HG02642 (cell line): ENCODE results near the gene BRD7.

Source experiments
- ATAC-seq: cut with Tn5 transposase; IDR thresholded peaks from one replicate; pipeline ENCODE4 v1.9.1; 2021; ENCODE audit warnings: mild to moderate bottlenecking; ENCODE audit not compliant: unreplicated experiment, poor library complexity

BRD7 gene

DNA sequence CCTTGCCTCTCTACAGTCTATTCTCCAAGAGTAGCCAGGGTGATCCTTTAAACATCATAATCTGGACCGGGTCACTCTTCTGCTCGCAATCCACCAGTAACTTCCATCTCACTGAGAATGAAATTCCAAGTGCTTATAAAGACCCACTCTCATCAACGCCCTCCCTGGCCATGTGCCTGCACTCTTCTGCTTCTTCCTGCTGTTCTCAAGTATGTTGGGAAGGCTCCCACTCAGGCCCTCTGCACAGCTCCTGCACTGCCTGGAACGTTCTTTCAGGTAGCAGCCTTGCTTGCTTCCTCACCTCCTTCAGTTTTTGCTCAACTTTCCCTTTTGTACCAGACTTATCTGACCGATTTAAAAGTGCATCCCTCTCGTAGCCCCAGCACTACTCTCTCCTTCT is 44.4 kb downstream of the BRD7 start:
- ATAC-seq, result no peak

DNA sequence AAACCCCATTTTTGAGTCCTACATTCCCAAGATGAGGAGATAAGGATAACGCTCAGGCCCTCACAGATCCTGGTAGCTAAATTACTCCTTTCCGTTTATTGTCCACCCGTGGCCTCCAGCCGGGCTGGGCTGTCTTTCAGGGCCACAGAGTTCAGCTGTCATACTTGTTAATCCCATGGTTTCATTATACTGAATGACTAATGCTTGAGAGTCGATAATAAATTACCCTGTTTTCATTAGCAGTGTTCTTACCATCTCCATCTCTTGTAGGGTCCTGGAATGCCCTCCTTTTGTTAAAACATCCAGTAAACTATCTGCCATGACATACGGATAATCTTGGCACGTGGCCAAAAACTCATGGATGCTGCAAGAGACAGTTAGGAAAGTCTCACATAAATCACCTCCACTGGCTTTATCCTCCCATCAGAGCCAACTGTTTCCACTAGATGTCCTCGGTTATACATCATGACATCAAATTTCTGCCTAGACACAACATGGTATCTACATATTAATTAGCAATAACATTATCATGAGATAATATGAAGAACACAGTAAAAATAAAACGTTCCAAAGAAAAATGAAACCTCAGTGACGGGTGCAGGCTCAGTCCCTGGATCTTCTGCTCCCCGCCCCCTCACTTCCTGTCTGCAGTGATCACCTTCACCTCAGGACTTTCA is 45.3 kb downstream of the BRD7 start:
- ATAC-seq, result no peak

DNA sequence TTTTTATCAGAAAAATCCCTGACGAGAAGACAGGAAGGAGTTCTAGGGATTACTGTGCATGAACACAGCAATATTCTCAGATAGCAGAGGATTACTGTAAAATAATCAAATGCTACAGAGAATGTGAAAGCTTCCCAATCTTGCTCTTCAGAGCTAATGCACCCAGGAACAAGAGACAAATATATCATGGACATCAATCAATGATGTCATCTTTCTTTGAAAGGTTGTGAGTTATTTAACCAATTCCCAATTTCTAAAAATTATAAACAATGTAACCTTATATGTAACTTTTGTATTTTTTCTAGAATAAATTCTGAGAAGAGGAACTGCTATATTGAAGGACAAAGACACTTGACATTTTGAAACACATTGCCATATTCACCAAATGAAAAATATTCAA is 46.5 kb downstream of the BRD7 start:
- ATAC-seq, result no peak

DNA sequence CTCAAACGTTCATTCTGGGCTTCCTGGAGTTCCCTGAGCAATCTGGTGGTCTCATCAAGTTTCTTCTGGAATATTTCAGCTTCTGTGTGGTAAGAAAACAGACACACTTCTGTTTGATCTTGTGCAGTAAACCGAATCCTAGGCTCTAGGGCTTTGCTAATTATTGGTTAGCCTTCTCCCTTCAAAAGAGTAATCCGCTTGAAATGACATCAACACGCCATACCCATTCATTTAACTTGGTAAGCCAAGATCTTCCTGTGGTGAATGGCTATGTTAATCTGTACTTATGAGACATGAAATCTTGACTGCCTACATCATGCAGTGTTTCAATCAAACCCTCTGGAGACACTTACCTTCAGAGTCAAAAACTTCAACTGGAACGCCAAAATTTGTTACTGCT is 48.5 kb downstream of the BRD7 start:
- ATAC-seq, result no peak

DNA sequence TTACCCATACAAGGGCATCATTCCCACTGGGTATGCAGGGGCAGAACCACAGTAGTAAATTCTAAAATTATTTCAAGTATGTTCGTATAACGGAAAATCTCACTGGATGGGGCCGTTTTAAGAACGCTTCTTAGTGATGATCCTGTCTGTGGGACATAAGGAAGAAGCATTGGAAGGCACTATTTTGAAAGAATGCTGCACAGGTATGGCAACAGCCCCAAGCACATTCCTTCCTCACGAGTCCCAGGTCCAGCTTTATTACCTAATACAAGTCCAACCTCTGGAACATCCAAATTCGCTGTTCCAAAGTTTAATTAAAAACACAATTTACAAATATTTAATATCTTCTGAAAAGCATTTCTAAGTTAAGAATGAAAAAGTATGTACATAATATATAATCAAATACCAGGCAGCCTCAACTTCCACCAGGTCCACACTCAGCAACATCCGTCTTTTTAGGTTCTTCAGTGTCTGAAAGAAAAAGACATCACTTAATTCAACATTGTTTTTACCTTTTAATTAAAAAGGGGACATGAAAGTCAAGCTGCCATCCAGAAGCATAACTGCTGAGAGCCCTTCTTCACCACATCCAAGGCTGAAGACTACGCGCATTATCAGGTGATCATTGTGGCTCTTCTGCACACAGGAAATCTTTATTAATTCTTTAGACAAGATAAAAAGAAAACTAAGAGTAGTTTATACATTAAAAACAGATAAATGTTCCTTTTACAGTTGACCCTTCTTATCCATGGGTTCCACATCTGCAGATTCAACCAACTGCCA is 49.8 kb downstream of the BRD7 start:
- ATAC-seq, result no peak

DNA sequence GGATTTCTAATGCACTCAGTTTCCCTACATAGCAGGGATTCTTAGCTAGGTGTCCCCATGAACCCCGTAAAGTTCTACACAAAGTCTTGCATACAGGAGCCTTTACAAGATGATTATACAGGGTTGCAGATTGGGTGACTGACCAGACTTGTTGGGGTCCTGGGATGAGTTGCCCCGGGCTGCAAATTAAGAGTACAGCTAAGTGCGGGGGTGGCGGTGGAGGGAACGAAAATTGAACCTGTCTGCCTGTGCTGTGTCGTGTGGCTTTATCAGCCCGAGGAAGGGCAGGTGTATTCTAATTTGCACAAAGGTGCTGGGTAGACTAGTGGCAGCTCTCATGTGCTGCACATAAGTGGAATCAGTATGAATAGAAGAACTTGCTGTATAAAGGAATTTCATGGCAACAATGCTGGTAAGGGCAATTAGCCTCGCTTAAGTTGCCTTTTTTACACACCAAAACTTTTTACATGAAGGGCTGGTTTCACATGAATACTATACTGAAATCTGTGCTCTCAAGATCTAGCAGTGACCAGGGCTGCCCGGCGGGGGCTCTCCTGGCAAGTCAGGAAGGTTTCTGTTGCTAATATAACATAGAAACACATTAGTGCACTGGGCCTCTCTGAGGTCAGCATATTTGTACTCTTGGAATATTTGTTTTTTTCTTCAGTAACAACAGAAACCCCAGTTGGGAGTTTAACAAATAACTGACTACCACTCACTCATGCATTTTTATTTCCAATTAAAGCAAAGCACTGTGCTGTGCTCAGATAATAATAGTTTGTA is 51.7 kb downstream of the BRD7 start:
- no peak for ATAC-seq

DNA sequence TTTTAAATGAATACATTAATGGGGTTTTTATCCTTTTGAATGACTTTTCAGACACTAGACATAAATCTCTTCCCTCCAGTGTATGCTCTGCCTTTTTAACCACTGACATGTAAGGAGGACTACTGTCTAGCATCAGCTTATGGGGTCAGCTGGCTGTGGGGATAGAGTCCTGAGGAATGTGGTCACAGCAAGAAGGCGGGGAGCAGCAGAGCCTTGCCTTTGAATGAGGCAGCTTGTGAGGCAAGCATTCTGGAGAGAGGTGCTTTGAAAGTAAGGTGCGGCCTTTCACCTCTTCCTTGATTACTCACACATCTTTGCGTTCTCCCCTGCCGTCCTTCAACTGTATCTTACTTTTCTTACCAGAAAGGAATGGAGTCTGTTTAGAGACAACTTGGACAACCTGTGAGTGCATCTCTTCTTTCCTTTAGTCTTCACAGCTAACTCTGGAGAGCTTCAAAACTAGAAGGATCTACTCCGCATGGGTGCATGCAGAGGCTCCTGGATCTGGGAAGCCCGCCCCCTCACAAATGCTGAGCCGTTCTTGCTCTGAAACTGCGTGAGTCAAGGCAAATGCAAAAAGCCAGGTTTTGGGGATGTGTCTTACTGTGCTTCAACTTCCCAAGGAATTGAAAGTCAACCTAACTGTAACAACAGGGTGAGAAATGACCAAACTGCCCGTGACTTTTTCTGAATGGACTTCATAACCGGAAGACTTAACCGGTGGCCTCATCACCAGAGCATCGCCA is 52.5 kb downstream of the BRD7 start:
- ATAC-seq, result no peak

DNA sequence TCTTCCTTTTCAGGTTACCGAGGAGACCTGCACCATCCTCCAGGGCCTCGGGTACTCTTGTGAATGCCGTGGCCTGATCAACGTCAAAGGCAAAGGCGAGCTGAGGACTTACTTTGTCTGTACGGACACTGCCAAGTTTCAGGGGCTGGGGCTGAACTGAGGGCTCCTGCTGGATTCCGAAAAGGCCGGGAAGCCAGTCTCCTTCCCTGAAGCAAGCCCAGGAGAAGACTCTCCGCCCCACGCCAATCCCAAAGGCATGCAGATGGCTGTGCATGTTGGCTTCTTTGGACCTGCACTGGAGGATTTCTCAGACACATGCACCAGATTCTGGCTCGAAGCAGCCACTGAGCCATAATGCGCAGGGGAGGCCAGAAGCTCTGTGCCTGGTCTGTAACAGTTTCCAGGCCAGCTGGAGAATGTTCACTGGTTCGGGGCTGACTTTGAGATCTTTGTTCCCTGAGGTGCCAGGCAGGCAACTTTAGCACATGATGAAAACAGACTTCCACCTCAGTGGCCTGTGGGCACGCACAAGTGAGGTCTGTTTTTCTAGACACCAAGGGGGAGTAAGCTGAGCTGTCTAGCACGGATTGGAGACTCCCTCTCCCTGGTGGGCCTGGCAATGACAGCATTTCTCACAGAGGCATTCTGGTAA is 53.3 kb downstream of the BRD7 start:
- no peak for ATAC-seq

DNA sequence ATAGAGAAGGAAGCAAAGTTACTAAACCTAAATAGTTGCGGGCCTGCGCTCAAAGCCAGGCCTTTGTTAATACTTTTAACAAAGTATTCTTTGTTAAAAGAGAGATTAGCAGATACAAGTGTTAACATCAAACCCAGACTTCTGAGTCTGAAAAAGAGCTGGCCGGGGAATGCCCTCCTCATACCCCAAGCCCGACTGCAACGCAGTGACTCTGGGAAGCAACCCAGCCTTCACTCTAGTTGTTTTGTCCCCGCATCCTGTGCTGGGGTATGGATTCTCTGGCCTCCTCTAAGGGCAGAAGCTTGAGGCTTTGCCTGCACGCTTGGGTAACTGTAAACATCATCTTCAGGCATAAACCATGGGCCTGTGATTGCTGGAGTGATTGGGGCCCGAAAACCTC is 54.1 kb downstream of the BRD7 start:
- ATAC-seq, result no peak

DNA sequence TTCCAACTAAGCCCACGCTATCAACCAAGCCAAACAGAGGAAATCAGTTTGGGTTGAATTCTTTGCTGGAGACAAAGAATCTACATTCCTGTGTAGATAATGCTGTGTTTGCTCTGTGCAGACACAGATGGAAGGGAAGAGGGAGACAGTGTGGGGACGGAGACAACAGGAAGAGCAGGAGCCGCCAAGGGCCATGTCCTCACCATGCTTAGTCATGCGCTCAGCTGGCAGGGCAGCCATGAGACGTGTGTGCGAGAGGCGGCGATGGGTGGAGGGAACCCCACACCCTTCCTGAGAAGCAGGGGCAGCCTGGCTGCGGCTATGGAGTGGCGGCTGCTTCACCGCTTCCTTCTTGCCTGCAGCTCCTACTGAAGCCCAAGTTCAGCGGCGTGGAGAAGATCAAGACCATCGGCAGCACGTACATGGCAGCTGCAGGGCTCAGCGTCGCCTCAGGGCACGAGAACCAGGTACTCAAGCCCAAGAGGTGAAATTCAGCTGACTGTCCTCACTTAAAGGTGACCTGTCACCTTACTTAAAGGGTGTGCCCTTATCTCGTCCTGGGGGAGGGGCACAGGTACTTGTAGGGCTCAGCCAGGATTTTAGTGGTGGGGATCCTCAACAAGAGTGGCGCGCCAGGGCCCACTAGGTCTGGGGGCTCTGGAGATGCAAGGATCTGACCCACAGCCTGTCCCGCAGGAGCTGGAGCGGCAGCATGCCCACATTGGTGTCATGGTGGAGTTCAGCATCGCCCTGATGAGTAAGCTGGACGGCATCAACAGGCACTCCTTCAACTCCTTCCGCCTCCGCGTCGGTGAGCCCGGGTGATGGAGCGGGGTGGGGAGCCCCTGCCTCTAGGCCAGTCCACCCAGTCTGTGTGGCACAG is 55.0 kb downstream of the BRD7 start:
- no peak for ATAC-seq

DNA sequence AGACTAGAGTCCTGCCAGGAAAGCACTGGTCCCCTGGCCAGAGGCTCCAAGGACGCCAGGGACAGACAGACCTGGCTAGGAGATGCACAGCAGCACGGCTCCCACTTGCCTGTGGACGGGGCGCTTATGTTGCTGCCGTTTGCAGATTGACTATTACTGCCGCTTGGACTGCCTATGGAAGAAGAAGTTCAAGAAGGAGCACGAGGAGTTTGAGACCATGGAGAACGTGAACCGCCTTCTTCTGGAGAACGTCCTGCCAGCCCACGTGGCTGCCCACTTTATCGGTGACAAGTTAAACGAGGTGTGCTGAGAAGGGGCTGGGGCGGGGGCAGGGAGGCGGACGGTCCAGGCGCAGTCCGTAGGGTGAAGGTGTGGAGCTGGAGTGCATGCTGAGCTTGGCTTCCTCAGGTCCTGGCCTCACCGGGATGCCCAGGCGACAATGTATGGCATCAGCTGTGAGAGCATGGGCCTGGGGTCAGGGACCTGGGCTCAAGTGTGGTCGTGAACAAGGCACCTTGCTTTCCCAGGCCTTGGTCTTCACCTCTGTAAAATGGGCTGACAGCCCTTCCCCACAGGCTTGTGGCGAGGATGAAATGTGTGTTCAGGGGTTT is 56.8 kb downstream of the BRD7 start:
- no peak for ATAC-seq

DNA sequence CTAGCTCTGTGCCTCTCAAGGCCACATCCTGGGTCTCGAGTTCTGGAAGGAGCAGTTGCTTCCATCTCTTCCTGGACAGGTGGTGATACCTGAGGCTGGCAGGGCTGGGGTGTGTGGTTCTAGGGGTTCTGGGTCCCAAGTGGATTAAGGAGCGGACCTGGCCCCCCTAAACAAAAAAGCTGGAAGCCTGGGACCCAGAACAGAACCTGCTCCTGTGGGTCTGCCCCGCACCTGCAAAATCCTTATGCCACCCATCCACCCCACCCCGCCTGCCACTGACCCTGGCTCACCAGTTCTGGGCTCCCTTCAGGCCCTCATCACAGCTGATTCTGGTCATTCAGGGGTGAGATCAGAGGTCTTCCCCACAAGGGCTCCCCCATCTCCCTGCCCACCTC is 57.7 kb downstream of the BRD7 start:
- ATAC-seq, result no peak

DNA sequence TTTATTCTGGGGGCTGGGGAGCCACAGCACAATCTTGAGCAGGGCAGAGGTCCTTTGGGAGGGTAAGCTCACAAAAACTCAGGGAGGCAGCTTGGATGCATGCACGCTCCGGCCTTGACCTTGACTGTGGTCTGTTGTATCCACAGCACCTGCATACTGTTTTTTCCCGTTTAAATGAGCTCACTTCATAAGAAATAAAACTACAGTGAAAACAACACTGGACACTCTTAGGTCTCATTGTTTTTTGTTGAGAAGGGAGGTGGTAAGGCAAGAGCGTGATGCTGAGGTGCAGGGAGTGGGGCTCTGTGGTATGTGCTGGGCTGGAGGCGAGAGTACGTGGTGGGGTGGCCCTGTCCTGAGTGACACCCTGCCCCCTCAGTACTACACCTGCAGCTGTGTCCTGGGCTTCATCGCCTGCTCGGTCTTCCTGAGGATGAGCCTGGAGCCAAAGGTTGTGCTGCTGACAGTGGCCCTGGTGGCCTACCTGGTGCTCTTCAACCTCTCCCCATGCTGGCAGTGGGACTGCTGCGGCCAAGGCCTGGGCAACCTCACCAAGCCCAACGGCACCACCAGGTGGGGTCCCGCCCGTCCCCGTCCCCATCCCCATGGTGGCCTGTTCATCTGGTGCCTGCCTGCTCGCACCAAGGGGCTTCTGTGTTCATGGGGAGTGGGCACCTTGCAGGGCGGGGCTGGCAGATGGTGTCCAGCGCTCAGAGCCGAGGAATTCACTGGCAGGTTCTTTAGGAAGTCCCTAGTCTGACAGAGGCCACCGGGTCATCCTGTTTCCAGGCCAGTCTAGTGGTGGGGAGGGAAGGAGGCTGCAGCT is 58.3 kb downstream of the BRD7 start:
- no peak for ATAC-seq

DNA sequence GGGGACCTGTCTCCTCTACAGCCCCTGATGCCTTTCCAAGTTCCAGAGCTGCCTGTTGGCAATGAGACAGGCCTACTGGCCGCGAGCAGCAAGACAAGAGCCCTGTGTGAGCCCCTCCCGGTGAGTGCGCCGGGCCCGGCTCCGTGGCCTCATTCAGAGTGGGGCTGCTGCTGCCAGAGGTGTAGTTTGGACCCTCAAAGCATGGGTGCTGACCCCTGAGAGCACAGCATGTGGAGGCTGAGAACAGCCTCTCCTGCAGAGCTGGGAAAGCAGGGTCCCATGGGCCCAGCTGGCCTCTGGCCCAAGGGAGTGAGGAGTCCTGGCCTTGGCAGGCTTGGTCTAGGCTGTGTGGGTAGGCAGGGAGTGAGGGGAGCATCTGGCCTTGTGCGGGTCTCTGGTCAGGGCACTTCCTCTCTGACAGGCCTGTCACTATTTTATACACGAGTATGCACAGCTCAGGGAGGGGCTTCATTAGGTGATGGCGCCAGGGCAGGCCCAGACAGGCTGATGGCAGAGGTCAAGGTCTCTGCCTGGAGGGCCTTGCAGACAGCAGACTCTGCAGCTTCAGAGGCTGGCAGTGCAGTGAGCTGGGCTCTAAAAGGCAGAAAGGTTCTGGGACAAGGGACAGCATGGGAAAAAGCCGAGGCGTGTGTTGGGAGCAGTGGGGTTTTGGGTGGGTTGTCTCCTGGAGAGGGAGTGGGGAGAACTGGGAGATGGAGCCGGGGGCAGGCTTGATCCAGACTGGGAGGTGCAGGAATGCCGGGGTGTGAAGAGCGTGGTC is 59.1 kb downstream of the BRD7 start:
- ATAC-seq, result no peak

DNA sequence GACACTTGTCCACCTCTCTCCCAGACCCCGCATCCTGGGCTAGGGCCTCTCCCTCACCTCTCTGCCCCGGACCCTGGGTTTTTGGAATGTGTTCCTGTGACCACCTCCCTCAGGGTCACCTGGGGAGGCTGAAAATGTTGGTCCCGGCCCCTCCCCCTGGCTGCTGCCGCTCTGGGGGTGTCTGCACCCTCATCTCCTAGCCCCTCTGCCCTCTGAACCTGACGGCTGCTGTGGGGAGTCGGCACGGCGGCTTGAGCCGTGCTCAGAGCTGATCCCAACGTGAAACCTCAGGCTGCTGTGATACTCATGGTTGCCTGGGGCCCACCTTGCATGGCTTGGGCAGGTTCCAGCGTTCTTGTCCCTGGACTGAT is 59.6 kb downstream of the BRD7 start:
- ATAC-seq, result no peak

DNA sequence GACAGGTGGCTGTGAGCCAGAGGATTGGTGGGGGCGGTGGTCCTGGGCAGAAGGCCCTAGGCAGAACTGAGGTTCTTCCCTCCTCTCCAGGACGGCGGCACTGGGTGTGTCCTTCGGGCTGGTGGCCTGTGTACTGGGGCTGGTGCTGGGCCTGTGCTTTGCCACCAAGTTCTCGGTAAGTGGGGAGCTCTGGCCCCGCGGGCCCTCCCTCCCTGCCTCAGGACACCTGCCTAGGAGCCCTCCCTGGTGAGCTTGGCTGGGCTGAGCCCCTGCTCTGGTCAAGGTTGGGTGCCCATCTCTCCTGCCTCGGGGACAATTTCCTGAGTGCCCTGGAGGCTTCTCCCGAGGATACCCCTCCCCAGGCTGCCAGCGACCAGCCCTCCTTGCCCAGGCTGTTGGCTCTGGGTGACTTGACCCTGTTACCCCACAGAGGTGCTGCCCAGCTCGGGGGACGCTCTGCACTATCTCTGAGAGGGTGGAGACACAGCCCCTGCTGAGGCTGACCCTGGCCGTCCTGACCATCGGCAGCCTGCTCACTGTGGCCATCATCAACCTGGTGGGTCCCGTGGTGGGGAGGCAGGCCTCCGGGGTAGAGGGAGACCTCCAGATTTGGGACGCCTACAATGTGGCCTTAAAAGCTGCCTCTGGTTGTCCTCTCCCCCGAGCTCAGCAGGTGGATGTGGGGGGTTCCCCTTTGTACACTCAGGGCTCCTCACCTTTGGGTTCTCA is 60.4 kb downstream of the BRD7 start:
- no peak for ATAC-seq

DNA sequence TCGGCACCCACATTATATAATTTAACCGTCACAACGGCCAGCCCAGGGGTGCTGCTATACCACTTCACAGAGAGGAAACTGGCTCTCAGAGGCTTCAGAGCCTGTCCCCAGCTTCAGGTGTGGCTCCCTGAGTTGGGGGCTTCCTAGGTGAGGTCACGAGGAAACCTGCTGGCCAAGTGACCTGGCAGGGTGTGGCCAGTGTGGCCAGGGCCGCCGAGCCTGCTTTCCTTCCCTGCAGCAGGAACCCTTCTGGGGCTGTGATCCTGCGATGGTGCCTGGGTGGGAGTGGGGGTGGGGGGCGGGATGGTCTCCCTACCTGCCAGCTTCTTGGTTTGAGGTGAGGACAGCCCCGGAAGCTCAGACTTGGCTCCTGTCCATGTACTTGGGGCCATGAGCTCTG is 62.5 kb downstream of the BRD7 start:
- ATAC-seq, result no peak
